Measurements from ENCODE around the gene SEPTIN8. TPM values are rescaled to one million over a fixed set of nuclear protein-coding genes. Genes with fewer than 3 reads are reported as not detected.
A peak's percentile ranks its signal among the peaks of the same experiment; 100 is the strongest.

SEPTIN8 gene
- total RNA-seq, 1 donor from 2014 or later: 68.6 TPM

DNA sequence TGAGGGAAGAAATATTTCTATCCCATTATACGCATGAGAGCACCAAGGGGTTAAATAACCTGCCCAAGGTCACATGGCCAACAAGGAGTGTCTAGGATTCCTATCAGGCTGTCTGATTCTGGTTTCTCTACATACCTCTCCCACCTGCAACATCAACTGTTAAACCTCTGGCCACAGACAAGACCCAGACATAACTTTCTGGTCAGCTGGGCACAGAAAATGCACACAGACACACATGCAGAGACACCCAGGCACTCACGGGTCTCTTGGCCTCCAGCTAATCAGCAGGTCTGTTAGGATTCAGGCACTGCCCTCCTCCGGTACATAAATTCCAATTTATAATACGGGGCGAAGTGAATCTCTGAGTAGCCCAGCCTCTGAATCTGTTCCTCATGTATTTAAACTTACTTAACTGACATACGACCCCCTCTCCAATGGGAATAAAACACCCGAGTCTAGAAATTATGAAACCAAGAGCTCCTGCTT lies 1.5 kb downstream of the SEPTIN8 start:
- TF ChIP-seq, protein P1, sequence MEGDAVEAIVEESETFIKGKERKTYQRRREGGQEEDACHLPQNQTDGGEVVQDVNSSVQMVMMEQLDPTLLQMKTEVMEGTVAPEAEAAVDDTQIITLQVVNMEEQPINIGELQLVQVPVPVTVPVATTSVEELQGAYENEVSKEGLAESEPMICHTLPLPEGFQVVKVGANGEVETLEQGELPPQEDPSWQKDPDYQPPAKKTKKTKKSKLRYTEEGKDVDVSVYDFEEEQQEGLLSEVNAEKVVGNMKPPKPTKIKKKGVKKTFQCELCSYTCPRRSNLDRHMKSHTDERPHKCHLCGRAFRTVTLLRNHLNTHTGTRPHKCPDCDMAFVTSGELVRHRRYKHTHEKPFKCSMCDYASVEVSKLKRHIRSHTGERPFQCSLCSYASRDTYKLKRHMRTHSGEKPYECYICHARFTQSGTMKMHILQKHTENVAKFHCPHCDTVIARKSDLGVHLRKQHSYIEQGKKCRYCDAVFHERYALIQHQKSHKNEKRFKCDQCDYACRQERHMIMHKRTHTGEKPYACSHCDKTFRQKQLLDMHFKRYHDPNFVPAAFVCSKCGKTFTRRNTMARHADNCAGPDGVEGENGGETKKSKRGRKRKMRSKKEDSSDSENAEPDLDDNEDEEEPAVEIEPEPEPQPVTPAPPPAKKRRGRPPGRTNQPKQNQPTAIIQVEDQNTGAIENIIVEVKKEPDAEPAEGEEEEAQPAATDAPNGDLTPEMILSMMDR (IDR thresholded peaks at IDR 0.05; ENCODE audit: insufficient read depth, low read length, poor library complexity, severe bottlenecking): no peak
- no peaks in the 10 kb centered on the region for H3K36me3 ChIP-seq (ENCODE audit: control insufficient read depth, insufficient read depth, low read length)
- peak overlapping the region; percentile 85 for H3K4me3 ChIP-seq (ENCODE audit: low read depth, low read length)
- no peaks in the 10 kb centered on the region for H3K27me3 ChIP-seq (ENCODE audit: control insufficient read depth, insufficient read depth, low read length)
- peak; percentile 92 for DNase-seq (ENCODE audit: low read depth)

DNA sequence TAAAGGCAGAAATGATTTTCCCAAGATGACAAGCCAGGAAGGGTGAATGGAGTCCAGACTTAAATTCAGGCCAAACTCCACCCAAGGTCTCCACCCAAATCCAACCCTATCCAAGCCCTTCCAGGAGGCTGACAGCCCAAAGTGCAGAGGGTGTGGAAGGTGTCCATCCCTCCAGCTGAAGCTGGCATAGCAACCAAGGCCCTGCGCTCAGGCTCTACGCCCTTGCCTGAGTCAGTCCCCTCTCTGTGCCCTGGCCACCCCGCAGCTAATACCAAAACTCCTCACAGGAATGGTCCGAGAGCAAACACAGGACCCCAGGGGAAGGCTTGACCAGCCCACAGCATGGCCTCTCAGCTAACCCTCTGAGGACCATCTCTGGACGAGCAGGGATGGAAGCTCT lies 2.1 kb downstream of the SEPTIN8 start:
- no peak for DNase-seq (ENCODE audit: low read depth)
- TF ChIP-seq, protein P1 (IDR thresholded peaks at IDR 0.05; ENCODE audit: insufficient read depth, low read length, poor library complexity, severe bottlenecking): no peak
- Histone ChIP-seq H3K27me3 (ENCODE audit: control insufficient read depth, insufficient read depth, low read length) (no peaks in the 10 kb centered on the region), H3K4me3 (ENCODE audit: low read depth, low read length) (no peak overlapping the region), H3K36me3 (ENCODE audit: control insufficient read depth, insufficient read depth, low read length) (no peaks in the 10 kb centered on the region)

DNA sequence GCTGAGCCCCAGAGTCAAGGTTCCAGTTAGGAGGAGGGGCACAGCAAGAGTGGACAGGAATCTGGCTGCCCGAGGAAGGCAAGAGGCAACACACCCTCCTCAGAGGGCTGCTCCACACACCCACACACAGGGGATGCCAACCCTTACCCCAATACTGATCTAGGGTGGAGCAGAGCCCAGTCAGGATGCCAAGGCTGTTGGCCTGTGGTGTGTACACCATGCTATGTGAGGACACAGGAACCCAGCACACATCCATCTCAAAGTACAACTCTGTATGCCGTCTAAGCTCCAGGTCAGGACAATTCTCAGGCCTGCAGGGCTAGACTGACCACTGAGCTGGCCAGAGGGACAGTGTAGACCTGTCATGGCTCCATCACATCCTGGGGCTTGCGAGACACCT lies 2.6 kb downstream of the SEPTIN8 start:
- Histone ChIP-seq H3K4me3 (ENCODE audit: low read depth, low read length) (no peak overlapping the region), H3K36me3 (ENCODE audit: control insufficient read depth, insufficient read depth, low read length) (no peaks in the 10 kb centered on the region), H3K27me3 (ENCODE audit: control insufficient read depth, insufficient read depth, low read length) (no peaks in the 10 kb centered on the region)
- no peak for DNase-seq (ENCODE audit: low read depth)
- TF ChIP-seq, protein P1 (IDR thresholded peaks at IDR 0.05; ENCODE audit: insufficient read depth, low read length, poor library complexity, severe bottlenecking): no peak

DNA sequence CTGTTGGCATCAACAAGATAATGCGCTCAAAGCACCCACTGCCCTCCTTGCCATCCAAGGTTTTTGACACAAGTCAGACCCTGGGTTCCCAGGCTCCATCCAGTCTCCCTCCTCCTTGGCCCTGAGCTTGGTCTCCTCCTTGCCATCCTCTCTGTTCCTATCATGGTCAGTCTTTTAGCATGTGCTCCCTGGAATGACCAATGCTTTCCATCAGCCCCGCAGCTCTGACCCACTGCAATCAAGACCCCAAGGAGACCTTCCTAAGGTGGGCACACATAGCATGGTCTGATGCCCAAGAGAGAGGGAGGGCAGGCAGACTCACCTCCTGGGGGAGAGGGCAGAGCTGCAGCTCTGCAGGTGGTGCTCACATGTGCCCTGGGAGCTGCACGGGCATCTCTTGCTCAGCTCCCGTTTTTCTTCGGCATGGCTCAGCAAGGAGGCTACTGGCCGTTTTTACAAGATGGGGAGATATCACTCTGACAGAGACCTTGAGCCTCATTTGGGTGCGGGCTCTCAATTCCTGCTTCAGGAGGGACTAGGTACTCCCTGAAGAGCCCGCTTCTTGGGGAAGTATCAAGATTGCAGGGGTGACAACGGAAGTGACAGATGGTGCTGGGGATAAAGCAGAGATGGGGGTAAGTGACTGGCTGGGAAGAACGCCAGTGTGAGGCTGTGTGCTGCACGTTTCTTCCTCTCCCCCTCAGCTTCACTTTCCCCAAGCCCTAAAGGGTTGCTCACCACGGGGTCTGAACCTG lies 3.3 kb downstream of the SEPTIN8 start:
- Histone ChIP-seq H3K36me3 (ENCODE audit: control insufficient read depth, insufficient read depth, low read length) (no peaks in the 10 kb centered on the region), H3K27me3 (ENCODE audit: control insufficient read depth, insufficient read depth, low read length) (no peaks in the 10 kb centered on the region), H3K4me3 (ENCODE audit: low read depth, low read length) (no peak overlapping the region)
- no peak for DNase-seq (ENCODE audit: low read depth)
- TF ChIP-seq, protein P1 (IDR thresholded peaks at IDR 0.05; ENCODE audit: insufficient read depth, low read length, poor library complexity, severe bottlenecking): no peak

DNA sequence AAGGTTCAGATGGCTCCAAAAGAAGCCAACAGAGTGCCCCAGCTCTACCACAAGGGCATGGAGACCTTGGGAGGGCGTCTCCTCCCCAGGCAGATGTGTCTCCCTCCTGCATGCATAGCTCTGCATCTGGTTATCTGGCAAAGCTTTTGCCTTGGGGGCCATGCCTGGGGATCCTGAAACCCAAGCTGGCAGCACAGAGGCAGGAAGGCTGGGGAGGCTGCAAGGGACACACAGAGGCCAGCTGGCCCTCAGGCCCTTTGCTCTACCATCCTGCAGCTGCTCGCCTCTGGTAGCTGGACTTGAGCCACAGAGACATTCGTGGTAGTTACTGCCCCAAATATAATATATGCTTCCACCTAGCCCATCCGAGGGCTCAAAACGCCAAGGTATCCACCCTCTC lies 3.9 kb downstream of the SEPTIN8 start:
- H3K36me3 ChIP-seq (ENCODE audit: control insufficient read depth, insufficient read depth, low read length): no peaks in the 10 kb centered on the region
- TF ChIP-seq, protein P1 (IDR thresholded peaks at IDR 0.05; ENCODE audit: insufficient read depth, low read length, poor library complexity, severe bottlenecking): no peak
- DNase-seq (ENCODE audit: low read depth): no peak
- no peaks in the 10 kb centered on the region for H3K27me3 ChIP-seq (ENCODE audit: control insufficient read depth, insufficient read depth, low read length)
- no peak overlapping the region for H3K4me3 ChIP-seq (ENCODE audit: low read depth, low read length)

Measured in kidney epithelial cell (primary cell).